Measurements from ENCODE around the gene SZT2. TPM values are rescaled to one million over a fixed set of nuclear protein-coding genes. Genes with fewer than 3 reads are reported as not detected.

SZT2 gene
- total and polyA plus RNA-seq, 2 of the 13 experiments (the other 11 are each of a cell fraction or from before 2014, with no cell fraction given), result 8.0 to 8.8 TPM

GRCh38 chr1:43437031-43437973 is 47.6 kb downstream of the SZT2 start:
- no peaks in the 10 kb centered on the region for H3K9me3 ChIP-seq (ENCODE audit: low read length)
- peaks cover 11 to 30% of the 10 kb centered on the region in 2 experiments; a peak in 4 of 5 replicates for H3K36me3 ChIP-seq (replicated peaks in 1 of 2; ENCODE audit: control insufficient read depth in 1 of 2, insufficient read depth in 2 of 2, low read length in 2 of 2)
- intact Hi-C loops (cut with micrococcal nuclease; ENCODE audit: unreplicated experiment), result no loop called here
- no peaks in the 10 kb centered on the region for H3K4me1 ChIP-seq (ENCODE audit: insufficient read depth, low read length)
- no peak overlapping the region for H3K9ac ChIP-seq (ENCODE audit: insufficient read depth, low read depth, low read length)
- no peaks in the 10 kb centered on the region for H4K20me1 ChIP-seq (ENCODE audit: insufficient read depth, low read length)
- H2AFZ ChIP-seq (ENCODE audit: low read length), result no peak overlapping the region
- no peak overlapping the region for H3K4me3 ChIP-seq (replicated peaks in 1 of 3; ENCODE audit: insufficient read depth in 1 of 3, low read depth in 2 of 3, low read length in 3 of 3)
- ATAC-seq (no peak), DNase-seq (ENCODE audit: low spot score) (no peak), FAIRE-seq (no peak)
- POLR2A ChIA-PET, result no interaction called here
- H3K27ac ChIP-seq (ENCODE audit: extremely low read length, insufficient read depth, low read length), result no peak overlapping the region
- in situ Hi-C loops (cut with HindIII; ENCODE audit: extremely low pct_ligation_motif_present, low pct_unique_long_range_greater_than_20kb), result no loop called here
- CTCF ChIA-PET (ENCODE audit: low intra/inter-chr PET ratio, low total read pairs), result no interaction called here
- H3K27me3 ChIP-seq (ENCODE audit: control insufficient read depth in 1 of 2, insufficient read depth in 2 of 2, low read length in 2 of 2), result no peaks in the 10 kb centered on the region
- WGBS (ENCODE audit: low lambda C conversion rate), result 93% methylated on average over 16 of the region's 20 CpGs
- H3K79me2 ChIP-seq (ENCODE audit: insufficient read depth, low read length), result no peaks in the 10 kb centered on the region
- no peak overlapping the region for H3K4me2 ChIP-seq (ENCODE audit: low read depth, low read length)
- BruUV-seq (replicated peaks), result no TSS peak
- TF ChIP-seq SMC3 (IDR thresholded peaks at IDR 0.05; ENCODE audit: low read length) (no peak), SP1 (IDR thresholded peaks at IDR 0.05) (no peak), SP1 (CRISPR knock-in tag; IDR thresholded peaks at IDR 0.05) (no peak), ISL2 (CRISPR knock-in tag; IDR thresholded peaks at IDR 0.05) (no peak), KDM3A (CRISPR knock-in tag; IDR thresholded peaks at IDR 0.05; ENCODE audit: low read depth) (no peak), TMF1 (CRISPR knock-in tag; IDR thresholded peaks at IDR 0.05; ENCODE audit: low read depth) (no peak), REXO4 (CRISPR knock-in tag; IDR thresholded peaks at IDR 0.05; ENCODE audit: borderline replicate concordance) (no peak), ZNF512 (CRISPR knock-in tag; IDR thresholded peaks at IDR 0.05) (no peak), HNRNPK (IDR thresholded peaks at IDR 0.05; ENCODE audit: low read depth, low read length, poor library complexity, severe bottlenecking) (no peak), SIN3A (IDR thresholded peaks at IDR 0.05; ENCODE audit: borderline replicate concordance, low read depth, low read length) (no peak), ADNP (CRISPR knock-in tag; IDR thresholded peaks at IDR 0.05) (no peak), ZNF768 (CRISPR knock-in tag; IDR thresholded peaks at IDR 0.05) (no peak), EED (CRISPR knock-in tag; IDR thresholded peaks at IDR 0.05) (no peak), FOSL1 (CRISPR knock-in tag; IDR thresholded peaks at IDR 0.05; ENCODE audit: borderline replicate concordance) (no peak), GPBP1L1 (CRISPR knock-in tag; IDR thresholded peaks at IDR 0.05) (no peak), RFX1 (IDR thresholded peaks at IDR 0.05) (no peak), SALL2 (CRISPR knock-in tag; IDR thresholded peaks at IDR 0.05) (no peak)
